NCI-H187 (cell line): ENCODE measurements around the gene HMOX1.
A peak's percentile ranks its signal among the peaks of the same experiment; 100 is the strongest.

ENCODE experiments used
- DNase-seq, 2 experiments: peaks; one replicate each; lab custom pipeline; 2025; lab: John Stamatoyannopoulos, UW

HMOX1 gene

DNA sequence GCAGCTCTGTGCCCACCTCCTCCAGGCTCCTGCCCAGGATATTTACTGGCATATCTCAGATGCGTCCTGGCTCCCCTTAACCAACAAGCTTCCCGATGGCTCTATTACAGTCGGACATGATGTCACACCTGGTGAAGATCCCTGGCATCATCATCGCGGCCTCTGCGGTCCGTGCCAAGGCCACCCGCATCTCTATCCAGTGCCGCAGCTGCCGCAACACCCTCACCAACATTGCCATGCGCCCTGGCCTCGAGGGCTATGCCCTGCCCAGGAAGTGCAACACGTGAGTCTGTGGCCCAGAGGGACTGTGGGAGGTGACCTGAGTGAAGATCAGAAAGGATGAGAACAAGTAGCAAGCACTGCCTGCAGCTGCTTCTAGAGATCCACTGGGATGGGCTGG is 25.5 kb downstream of the HMOX1 start:
- no peak for DNase-seq

DNA sequence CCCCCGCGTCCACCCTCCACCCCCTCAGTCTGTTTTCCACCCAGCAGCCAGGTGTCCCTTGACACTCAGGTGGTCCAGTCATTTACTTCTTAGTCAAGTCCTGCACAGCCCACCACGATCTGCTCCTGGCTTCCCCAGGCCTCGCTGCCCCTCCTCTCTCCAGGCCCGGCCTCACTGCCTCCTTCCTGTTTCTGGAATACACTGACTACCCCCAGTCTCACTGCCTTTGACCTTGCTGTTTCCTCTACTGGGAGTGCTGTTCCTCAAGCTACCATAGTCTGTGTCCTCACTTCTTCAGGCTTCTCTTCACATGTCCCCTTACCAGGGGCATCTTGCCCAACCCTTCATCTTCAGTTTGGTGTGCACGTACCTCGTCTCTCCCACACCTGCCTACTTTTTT is 26.5 kb downstream of the HMOX1 start:
- DNase-seq: no peak

- no peak for DNase-seq
Observed at GRCh38 chr22:35409783-35410662, 29.1 kb downstream of the HMOX1 start.

DNA sequence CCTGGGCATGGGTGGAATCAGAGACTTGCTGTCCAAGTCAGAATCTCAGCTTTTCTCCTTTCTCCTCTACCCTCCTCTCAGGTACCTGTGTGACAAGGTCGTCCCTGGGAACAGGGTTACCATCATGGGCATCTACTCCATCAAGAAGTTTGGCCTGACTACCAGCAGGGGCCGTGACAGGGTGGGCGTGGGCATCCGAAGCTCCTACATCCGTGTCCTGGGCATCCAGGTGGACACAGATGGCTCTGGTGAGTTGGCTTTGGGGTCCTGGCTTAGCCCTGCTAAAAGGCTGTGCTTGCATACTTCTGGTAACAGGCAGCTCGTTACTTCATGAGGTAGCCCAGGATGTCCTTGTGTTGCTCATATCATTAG is 29.8 kb downstream of the HMOX1 start:
- no peak for DNase-seq

- DNase-seq: no peak
Observed at GRCh38 chr22:35411102-35411501, 30.2 kb downstream of the HMOX1 start.

DNA sequence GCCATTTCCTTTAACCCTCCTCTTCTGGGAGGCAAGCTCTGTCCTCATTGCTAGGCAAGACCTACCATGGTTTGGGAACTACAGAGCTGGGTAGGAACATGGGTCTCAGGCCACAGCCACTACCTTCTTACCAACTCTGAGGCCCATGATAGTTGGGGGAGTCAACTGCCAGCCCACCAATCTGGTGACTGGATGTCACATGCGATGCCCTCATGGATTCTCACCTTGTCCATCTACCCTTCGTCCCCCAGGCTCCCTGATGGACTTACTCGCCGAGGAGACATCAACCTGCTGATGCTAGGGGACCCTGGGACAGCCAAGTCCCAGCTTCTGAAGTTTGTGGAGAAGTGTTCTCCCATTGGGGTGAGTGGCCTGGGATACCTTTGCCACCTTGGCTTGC is 32.7 kb downstream of the HMOX1 start:
- no peak for DNase-seq

- no peak for DNase-seq
Observed at GRCh38 chr22:35417606-35418005, 36.7 kb downstream of the HMOX1 start.

GRCh38 chr22:35418088-35418487 is 37.2 kb downstream of the HMOX1 start:
- DNase-seq: no peak

- DNase-seq: no peak
Observed at GRCh38 chr22:35418731-35419130, 37.8 kb downstream of the HMOX1 start.

DNA sequence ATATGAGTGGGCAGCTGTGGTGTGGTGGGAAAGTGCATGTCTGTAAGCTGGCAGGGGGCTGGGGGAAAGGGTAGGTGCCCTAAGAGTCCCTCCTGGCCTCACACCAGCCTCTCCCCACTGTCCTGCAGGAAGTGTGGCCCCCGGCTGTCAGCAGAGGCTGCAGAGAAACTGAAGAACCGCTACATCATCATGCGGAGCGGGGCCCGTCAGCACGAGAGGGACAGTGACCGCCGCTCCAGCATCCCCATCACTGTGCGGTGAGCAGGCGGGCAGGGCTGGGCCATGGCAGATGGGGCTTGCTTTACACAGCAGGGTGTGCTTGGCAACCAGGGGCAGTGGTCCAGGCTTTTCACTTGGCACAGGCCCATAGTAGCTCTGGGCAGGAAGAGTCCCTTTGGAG is 38.9 kb downstream of the HMOX1 start:
- DNase-seq: no peak

DNA sequence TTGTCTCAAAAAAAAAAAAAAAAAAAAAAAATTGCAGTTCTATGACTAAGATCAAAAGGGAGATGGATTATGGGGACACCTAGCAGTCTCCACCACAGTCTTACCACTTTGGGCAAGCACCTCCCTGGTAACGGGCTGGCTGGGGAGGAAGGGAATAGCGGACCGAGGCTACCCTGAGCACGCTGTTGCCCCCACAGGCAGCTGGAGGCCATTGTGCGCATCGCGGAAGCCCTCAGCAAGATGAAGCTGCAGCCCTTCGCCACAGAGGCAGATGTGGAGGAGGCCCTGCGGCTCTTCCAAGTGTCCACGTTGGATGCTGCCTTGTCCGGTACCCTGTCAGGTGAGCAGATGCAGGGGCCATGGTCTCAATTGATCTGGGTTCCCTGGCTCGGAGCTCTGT is 40.2 kb downstream of the HMOX1 start:
- DNase-seq: no peak

DNA sequence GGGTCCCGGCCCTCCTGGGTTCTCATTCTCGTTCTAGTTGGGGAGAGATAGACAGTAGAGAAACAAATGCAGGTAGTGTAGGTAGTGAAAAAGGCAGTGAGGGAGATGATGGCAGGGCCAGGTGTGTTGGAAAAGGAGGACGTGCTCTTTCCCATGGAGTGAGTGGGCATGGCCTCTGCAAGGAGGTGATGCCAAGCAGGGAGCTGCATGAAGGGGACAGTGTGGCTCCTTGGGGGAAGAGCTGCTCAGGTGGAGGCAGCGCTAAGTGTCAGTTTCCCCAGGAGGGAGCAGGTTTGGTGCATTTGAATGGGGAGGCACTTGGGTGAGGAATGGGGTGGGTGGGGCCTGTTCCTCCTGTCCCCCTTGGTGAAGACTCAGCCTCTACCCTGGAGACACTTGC is 41.2 kb downstream of the HMOX1 start:
- no peak for DNase-seq

DNA sequence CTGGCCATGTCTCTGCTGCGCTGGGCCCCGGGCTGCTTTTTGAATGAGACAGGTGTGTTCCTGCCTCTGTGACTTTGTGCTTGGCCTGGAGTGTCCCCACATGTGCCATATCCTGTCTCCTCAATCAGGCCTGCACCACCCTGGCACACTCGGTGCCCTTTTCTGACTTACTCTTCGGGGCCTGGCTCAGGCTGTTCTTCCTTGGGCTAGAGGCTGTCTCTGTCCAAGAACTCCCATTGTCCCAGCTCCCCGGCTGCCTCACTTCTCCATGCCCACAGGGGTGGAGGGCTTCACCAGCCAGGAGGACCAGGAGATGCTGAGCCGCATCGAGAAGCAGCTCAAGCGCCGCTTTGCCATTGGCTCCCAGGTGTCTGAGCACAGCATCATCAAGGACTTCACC is 42.0 kb downstream of the HMOX1 start:
- no peak for DNase-seq

DNA sequence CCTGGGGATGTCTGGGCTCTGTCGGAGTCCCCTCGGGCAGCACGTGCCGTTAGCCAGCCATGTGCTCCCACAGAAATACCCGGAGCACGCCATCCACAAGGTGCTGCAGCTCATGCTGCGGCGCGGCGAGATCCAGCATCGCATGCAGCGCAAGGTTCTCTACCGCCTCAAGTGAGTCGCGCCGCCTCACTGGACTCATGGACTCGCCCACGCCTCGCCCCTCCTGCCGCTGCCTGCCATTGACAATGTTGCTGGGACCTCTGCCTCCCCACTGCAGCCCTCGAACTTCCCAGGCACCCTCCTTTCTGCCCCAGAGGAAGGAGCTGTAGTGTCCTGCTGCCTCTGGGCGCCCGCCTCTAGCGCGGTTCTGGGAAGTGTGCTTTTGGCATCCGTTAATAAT is 43.2 kb downstream of the HMOX1 start:
- DNase-seq: no peak

GRCh38 chr22:35424761-35425160 is 43.9 kb downstream of the HMOX1 start:
- no peak for DNase-seq

DNA sequence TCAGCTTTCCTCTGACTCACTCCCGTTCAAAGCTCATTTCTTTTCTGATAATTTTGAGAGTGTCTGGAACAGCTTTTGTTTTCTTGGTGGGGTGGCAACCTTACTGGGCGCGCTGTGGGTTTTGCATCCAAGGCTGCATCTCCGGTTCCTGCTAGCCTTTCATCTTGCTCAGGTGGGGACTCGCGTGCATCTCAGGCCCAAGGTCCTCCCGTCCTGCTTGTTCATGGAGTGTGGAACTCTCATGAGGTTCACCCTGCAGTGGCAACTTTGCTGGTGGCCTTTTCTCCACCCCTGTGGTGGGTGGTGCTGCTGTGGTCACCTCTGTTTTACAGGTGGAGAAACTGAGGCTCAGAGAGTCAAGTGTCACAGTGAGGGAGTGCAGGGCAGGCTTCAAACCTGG is 44.6 kb downstream of the HMOX1 start:
- DNase-seq: no peak

- DNase-seq: peak; percentile 59 to 62
Observed at GRCh38 chr22:35425971-35426800, 45.3 kb downstream of the HMOX1 start.

GRCh38 chr22:35426801-35427140 is 45.9 kb downstream of the HMOX1 start:
- no peak for DNase-seq

- DNase-seq: peak in 1 of 2 experiments; percentile 3
Observed at GRCh38 chr22:35430897-35431322, 50.0 kb downstream of the HMOX1 start.

- DNase-seq: no peak
Observed at GRCh38 chr22:35431483-35432227, 50.8 kb downstream of the HMOX1 start.

DNA sequence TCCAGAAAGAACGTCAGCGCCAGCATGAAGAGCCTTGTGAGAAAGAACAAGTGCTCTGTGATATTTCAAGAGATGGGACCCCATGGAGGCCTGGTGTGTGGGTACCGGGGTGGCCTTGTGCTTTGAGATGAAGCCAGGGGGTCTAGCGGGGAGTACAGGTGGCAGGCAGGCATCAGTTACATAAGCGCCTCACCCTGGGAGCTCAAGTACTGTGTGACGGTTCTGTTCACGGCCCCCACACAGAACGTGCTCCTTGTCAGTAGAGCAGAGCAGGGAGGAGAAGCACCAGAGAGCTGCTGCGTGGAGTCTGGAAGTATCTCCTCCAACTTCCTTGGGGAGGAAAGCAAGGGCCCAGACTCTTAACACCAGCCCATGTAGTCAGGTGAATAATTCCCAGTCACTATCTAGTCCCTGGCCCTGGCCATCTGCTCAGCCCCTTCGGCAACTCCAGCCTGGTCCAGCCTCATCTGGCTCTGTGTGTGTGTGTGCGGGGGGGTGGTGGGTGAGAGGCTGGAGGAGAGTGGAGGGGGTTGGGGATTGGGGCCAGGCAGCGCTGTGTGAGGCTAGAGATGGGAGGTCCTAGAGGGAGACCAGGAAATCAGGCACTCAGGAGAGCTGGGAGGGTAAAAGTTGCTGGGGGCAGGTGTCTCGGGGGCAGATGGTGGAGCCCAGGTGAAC is 51.5 kb downstream of the HMOX1 start:
- DNase-seq: no peak
